NCI-H146 (cell line): ENCODE results near the gene CA5B.
"Not testable (repeated sequence)": the region's sequence is repeated elsewhere in the genome, so short reads cannot be mapped to it uniquely, and the experiment has no call there.

ENCODE experiments used
- DNase-seq: peaks from one replicate; lab custom pipeline; 2025; lab: John Stamatoyannopoulos, UW

The CA5B gene

DNA sequence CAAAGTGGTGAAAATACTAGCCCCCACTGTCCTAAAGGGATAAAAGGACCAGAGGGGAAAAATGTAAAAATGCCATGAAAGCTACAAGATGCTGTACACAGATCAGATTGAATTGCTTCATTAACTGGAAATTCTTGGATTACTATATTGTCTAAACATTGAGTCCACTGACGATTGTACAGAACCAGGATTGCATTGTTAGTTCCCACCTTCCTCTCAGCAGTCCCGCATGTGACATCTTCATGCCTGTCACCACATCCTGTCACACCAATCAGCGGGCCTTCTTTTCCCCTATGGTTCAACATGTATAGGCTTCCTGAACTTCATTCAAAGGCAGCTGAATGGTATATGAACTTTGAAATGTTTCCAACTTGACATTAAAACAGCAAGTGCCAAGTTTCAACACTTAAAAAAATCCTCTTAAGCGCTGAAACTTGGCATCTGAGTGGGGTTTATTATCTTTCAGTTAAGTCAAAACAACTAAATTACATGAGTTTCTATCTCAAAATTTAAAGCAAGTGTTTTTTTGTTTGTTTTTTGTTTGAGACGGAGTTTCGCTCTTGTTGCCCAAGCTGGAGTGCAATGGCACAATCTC, 76.8 kb downstream of the CA5B start:
- no peak for DNase-seq

DNA sequence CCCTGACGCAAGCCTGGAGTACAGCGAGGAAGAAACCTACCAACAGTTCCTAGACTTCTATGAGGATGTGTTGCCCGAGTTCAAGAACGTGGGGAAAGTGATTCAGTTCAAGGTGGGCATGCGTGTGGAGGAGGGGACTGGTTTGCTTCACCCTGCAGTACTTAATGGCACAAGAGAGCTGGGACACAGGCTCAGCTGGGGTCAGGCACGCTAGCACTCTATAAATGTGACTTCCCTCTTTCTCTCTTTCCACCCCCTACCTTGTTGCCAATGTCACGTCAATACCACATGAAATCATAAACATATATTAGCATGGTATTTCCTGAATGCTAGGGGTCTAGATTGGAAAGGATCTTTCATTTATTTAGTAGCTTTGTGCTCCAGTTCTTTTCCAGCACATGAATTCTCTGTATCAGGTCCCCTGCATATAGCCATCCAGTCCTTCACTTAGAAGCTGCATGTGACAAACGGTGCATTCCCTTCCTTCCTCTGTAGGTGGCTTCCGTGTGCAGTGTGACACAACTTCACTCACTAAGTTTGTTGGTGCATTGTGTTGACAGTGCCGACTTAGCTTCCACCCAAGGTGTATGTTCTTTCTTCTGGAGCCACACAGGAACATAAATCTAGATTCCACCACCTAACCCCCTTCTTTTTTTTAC, 77.8 kb downstream of the CA5B start:
- no peak for DNase-seq

DNA sequence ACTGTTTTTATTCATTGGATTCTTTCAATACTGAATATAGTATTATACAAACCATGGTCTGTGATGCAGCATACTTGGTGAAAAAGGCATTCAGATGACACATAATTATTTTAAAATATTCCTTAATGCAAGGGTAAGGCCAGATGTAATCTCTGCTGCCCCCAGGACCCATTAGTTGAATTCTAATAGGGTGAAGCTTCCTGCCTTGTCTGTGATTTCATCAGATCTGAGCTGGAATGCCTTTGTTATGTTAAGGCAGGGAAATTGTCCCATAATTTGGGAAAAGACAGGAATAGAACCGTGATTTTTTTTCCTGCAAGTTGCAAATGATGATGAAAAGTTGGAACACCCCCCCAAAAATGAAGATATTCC, 78.4 kb downstream of the CA5B start:
- no peak for DNase-seq

DNA sequence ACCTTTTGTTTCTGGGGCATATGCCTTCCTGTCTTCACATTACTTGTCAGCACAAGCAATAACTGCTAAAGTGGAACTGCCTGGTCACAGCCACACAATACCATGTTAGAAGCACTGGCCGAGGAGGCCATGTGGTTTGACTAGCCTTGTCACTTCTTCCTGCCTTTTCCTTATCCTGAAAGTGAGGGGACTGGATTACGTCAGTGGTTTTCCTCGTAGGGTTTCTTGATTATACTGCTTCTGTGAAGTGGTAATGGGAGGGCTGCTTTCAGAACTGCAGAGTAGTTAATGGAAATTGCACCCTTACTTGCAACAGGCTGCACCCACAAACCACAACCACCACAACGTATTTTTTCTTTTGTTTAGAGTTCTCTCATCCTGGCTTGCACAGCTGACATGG, 78.8 kb downstream of the CA5B start:
- no peak for DNase-seq

DNA sequence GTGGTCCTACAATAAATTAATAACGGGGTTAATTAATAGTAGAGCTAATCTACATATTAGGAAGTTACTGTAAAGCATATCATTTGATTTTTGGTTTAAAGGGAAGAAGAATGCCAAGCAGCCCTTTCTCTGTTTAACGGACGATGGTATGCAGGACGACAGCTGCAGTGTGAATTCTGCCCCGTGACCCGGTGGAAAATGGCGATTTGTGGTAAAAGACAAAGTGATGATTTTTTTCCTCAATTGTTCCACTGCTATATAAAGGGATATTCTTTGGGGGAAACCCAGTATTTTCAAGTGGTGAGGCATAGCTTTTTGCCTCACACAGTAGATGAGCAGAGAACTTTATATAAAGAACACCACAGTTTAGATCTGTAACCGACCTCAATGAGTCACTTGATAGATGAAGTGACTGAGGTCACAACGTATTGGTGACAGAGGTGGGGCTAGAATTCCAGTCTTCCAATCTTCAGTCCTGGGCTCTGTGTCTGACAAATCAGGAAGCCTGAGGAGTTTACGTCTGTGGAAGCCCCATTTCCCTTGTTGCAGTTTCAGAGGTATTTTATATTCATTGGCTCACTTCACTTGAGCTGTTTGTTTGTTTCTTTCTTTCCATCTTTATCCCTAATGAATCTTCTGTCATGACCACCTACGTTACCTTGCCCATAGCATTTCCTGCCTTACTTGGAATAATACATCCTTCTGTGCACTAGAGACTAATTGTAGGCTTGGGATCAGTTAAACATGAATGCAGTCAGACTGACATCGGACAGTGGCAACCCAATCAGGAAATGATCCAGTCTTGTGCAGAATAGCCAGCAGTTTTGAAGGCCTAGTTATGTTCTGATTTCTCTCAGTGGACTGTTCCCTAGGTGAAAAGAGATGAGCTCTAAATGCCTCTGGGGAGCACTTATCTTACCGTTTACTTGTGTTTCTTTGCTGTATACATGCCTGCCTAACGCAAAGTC, 82.3 kb downstream of the CA5B start:
- no peak for DNase-seq

DNA sequence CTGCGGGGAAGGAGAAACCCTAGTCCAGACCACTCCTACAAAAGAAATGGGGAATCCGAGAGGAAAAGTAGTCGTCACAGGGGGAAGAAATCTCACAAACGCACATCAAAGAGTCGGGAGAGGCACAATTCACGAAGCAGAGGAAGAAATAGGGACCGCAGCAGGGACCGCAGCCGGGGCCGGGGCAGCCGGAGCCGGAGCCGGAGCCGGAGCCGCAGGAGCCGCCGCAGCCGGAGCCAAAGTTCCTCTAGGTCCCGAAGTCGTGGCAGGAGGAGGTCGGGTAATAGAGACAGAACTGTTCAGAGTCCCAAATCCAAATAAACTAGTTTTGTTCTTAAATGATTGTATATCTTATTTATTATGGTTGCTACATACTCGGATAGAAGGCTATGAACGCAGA, 84.9 kb downstream of the CA5B start:
- DNase-seq: no peak

DNA sequence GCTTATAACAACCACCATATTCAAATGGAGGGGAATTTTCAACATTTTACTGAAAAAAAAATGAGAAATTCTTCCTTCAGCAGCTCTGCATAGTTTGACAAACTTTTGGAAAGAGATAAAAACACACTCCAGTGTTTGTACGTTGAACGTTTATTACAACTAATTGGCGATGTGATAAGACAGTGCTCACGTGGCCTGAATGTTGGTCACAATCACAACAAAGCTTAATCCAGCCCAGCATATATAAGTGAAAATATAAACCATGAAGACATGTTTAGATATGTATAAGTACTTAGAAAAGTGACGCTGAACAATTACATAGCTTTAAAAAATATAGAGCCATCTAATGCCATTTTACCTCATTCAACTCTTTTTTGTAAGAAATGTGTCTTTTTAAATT, 87.9 kb downstream of the CA5B start:
- DNase-seq: no peak

DNA sequence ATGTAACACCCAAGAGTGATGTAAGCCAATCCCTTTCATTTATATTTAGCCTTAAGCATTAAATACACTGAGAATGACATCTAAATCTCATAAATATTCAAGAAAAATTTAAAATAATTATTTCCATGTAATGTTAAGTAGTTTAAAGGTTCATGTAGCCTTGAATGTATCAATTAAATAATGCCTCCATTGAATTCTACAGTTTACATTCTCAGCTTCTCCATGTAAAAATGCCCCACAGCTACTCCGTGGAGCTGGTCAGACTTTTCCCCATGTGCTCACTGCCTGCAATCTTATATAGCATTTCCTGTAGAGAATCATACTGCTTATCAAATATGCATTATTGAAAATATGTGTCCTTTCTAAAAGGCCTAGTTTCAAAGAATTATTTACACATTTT, 91.1 kb downstream of the CA5B start:
- no peak for DNase-seq

DNA sequence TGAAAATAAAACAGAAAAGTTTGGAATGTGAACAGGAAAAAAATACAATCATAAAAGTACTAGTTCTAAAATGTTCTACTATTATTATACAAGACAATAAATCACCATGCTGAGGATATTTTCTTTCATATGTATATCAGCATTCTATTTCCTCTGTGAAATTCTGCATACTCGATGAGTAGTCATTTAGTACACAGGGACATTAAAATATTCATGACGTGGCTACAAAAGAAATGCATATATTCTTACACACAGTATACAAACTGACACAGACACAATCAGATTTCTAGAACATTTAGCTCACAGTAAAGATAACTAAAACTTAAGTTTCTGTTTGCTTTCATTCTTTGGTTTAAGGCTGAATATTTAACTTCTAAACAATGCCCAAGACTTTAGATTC, 93.3 kb downstream of the CA5B start:
- not testable (repeated sequence) for DNase-seq

DNA sequence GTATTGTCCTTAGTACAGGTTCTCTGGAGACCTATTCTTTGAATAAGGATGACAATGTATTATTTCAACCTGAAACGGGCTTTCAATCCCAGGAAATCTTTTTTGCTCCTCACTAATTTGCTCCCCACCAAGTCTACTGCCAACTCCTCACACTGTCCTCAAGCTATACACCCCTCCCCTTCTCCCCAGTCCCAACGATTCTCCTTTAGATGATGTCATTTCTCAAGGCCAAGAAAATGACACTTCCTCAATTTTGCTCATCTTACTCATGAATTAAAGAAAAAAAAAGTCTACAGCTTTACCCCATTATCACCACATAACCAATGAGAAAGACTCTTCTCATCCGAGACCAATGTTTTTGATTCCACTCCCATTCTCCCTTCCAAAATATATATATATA, 96.0 kb downstream of the CA5B start:
- no peak for DNase-seq

DNA sequence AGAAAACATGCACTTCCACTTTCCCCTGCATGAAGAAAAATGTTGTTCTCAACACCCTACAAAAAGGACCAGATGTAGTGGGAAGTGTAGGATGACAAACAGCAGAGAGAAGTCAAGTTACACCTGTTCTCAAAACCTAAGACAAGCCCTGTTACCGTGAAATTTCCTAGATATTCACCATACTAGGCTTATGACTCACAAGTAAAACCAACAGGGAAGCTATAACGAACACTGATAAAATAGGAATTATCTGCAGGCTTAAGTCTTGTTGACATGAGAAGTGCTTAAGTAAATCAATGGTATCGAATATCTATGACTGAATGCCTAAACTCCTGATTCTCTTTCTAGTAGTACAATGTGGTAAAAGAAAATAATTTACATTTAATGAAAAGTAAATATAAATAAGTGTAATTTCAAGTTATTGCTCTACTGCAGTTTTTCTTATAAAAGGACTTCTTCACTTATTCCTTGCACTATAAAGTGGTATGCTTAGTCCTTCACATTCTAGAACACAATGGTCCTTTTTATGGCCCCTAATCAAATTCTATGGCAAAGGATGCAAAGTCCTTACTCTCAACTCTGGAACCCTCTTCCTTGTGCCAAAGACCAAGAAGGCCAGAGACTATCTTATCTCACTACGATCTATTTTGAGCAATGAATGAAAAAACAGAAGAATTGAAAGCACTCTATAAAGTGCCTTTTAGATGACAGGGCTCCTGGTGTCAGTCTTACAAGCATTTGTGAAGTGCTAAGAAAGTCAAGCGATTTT, 96.9 kb downstream of the CA5B start:
- no peak for DNase-seq
